HG03039 (cell line): ENCODE measurements around the gene TNS3.

Experiments
- ATAC-seq: cut with Tn5 transposase; IDR thresholded peaks from one replicate; pipeline ENCODE4 v1.9.1; 2021; ENCODE audit warnings: mild to moderate bottlenecking, moderate library complexity; ENCODE audit not compliant: unreplicated experiment

TNS3 gene

GRCh38 chr7:47526466-47526865, 55.4 kb downstream of the TNS3 start:
- ATAC-seq: no peak

- ATAC-seq: no peak
Measured at GRCh38 chr7:47525066-47525623, 56.8 kb downstream of the TNS3 start.

GRCh38 chr7:47523401-47523800, 58.5 kb downstream of the TNS3 start:
- no peak for ATAC-seq

- no peak for ATAC-seq
Measured at GRCh38 chr7:47521816-47522561, 59.9 kb downstream of the TNS3 start.

- ATAC-seq: no peak
Measured at GRCh38 chr7:47521011-47521795, 60.7 kb downstream of the TNS3 start.

GRCh38 chr7:47520406-47520805, 61.5 kb downstream of the TNS3 start:
- ATAC-seq: no peak

GRCh38 chr7:47518827-47519226, 63.1 kb downstream of the TNS3 start:
- ATAC-seq: no peak

GRCh38 chr7:47517821-47518480, 64.0 kb downstream of the TNS3 start:
- ATAC-seq: no peak

- no peak for ATAC-seq
Measured at GRCh38 chr7:47516985-47517600, 64.8 kb downstream of the TNS3 start.

- ATAC-seq: no peak
Measured at GRCh38 chr7:47516386-47516785, 65.5 kb downstream of the TNS3 start.

GRCh38 chr7:47515305-47515834, 66.5 kb downstream of the TNS3 start:
- ATAC-seq: no peak

GRCh38 chr7:47514818-47515217, 67.1 kb downstream of the TNS3 start:
- no peak for ATAC-seq

GRCh38 chr7:47514367-47514766, 67.5 kb downstream of the TNS3 start:
- no peak for ATAC-seq

- no peak for ATAC-seq
Measured at GRCh38 chr7:47513741-47514241, 68.1 kb downstream of the TNS3 start.

GRCh38 chr7:47512481-47513176, 69.3 kb downstream of the TNS3 start:
- ATAC-seq: no peak

GRCh38 chr7:47511699-47512370, 70.1 kb downstream of the TNS3 start:
- no peak for ATAC-seq

- ATAC-seq: no peak
Measured at GRCh38 chr7:47510786-47511185, 71.1 kb downstream of the TNS3 start.

- ATAC-seq: no peak
Measured at GRCh38 chr7:47510192-47510591, 71.7 kb downstream of the TNS3 start.

- no peak for ATAC-seq
Measured at GRCh38 chr7:47509571-47509970, 72.3 kb downstream of the TNS3 start.
